Left lobe of liver (tissue), 2 donors: ENCODE results near the gene OBI1. TPM values are rescaled to one million over a fixed set of nuclear protein-coding genes. Genes with fewer than 3 reads are reported as not detected.
"Not testable (repeated sequence)": the region's sequence is repeated elsewhere in the genome, so short reads cannot be mapped to it uniquely, and the experiment has no call there.

Source experiments
- ATAC-seq: fragments of 200-7000 bp; cut with Tn5 transposase; one replicate; pipeline ENCODE4 v1.9.1; 2020; ENCODE audit warnings: mild to moderate bottlenecking, moderate library complexity
- DNase-seq: peaks from one replicate; pipeline ENCODE4 v3.0.0-alpha.2; 2020; ENCODE audit warnings: low spot score
- total RNA-seq: library from RNA; stranded (reverse); gene quantifications from one replicate; pipeline ENCODE4 v1.2.1, GENCODE V29; 2021
- donor health status: DM: no; HTN: no; CAD: no; lungs with moderate emphysema.
- donor health status: DM: no; HTN: yes; CAD: no.

OBI1 gene
- total RNA-seq, 1 donor from 2014 or later = 2.2 TPM

- no peak for ATAC-seq
Observed at GRCh38 chr13:78649997-78650716, 8.8 kb downstream of the OBI1 start.

GRCh38 chr13:78647109-78647678 lies 11.8 kb downstream of the OBI1 start:
- not testable (repeated sequence) for ATAC-seq, DNase-seq

More at GRCh38 chr13:78649997-78650716, 8.8 kb downstream of the OBI1 start:
- no peak for DNase-seq

GRCh38 chr13:78638216-78638615 lies 20.7 kb downstream of the OBI1 start:
- ATAC-seq = no peak
- no peak for DNase-seq

- no peak for ATAC-seq
Observed at GRCh38 chr13:78636495-78636894, 22.5 kb downstream of the OBI1 start.

GRCh38 chr13:78632996-78633395 lies 26.0 kb downstream of the OBI1 start:
- DNase-seq (no peak), ATAC-seq (no peak)

More at GRCh38 chr13:78636495-78636894, 22.5 kb downstream of the OBI1 start:
- no peak for DNase-seq

GRCh38 chr13:78631077-78631476 lies 27.9 kb downstream of the OBI1 start:
- no peak for ATAC-seq
- DNase-seq = no peak

GRCh38 chr13:78630511-78630910 lies 28.4 kb downstream of the OBI1 start:
- no peak for DNase-seq
- ATAC-seq = no peak

GRCh38 chr13:78625384-78625783 lies 33.6 kb downstream of the OBI1 start:
- ATAC-seq = no peak
- DNase-seq = no peak

- DNase-seq (no peak), ATAC-seq (no peak)
Observed at GRCh38 chr13:78623132-78623531, 35.8 kb downstream of the OBI1 start.

- DNase-seq = no peak
- no peak for ATAC-seq
Observed at GRCh38 chr13:78620936-78621470, 38.0 kb downstream of the OBI1 start.

GRCh38 chr13:78618411-78618810 lies 40.5 kb downstream of the OBI1 start:
- no peak for ATAC-seq

GRCh38 chr13:78611040-78611439 lies 47.9 kb downstream of the OBI1 start:
- DNase-seq (no peak), ATAC-seq (no peak)

More at GRCh38 chr13:78618411-78618810, 40.5 kb downstream of the OBI1 start:
- DNase-seq = no peak

GRCh38 chr13:78610381-78610883 lies 48.5 kb downstream of the OBI1 start:
- no peak for ATAC-seq
- no peak for DNase-seq

GRCh38 chr13:78609464-78610205 lies 49.3 kb downstream of the OBI1 start:
- ATAC-seq (peak; percentile 75), DNase-seq (no peak)

- ATAC-seq (peak; percentile 38), DNase-seq (no peak)
Observed at GRCh38 chr13:78608688-78609463, 50.1 kb downstream of the OBI1 start.

GRCh38 chr13:78608252-78608687 lies 50.7 kb downstream of the OBI1 start:
- no peak for DNase-seq

GRCh38 chr13:78607409-78608251 lies 51.3 kb downstream of the OBI1 start:
- DNase-seq (no peak), ATAC-seq (no peak)

More at GRCh38 chr13:78608252-78608687, 50.7 kb downstream of the OBI1 start:
- ATAC-seq = no peak

GRCh38 chr13:78606471-78607408 lies 52.2 kb downstream of the OBI1 start:
- no peak for ATAC-seq
- no peak for DNase-seq
